GM23248 (cell line): ENCODE data around the gene MAP2K1.

ENCODE experiments used
- EZH2 ChIP-seq: fragments of 200-600 bp; sonication (generic); IDR thresholded peaks from 2 replicates; pipeline ENCODE4 v1.6.1; 2018; ENCODE audit warnings: antibody characterized with exemption, mild to moderate bottlenecking; ENCODE audit not compliant: insufficient read depth, poor library complexity, severe bottlenecking
- EZH2phosphoT487 ChIP-seq: fragments of 200-600 bp; sonication (generic); IDR thresholded peaks from 2 replicates; pipeline ENCODE4 v1.6.1; 2018; ENCODE audit warnings: antibody characterized with exemption, moderate library complexity, mild to moderate bottlenecking, low read depth; ENCODE audit not compliant: insufficient read depth

- TF ChIP-seq EZH2 (no peak), EZH2phosphoT487 (no peak)
Measured at GRCh38 chr15:66535056-66535455, 148.3 kb downstream of the MAP2K1 start.
